Left ventricle myocardium superior (tissue), 1 donor: Measurements from ENCODE around the gene IFI6. TPM values are rescaled to one million over a fixed set of nuclear protein-coding genes. Genes with fewer than 3 reads are reported as not detected.
"Not testable (repeated sequence)": the region's sequence is repeated elsewhere in the genome, so short reads cannot be mapped to it uniquely, and the experiment has no call there.

Experiments used
- ATAC-seq: fragments of 200-7000 bp; cut with Tn5 transposase; one replicate; pipeline ENCODE4 v1.9.1; 2020; ENCODE audit warnings: mild to moderate bottlenecking, moderate library complexity
- DNase-seq: peaks from one replicate; pipeline ENCODE4 v3.0.0-alpha.2; 2020
- intact Hi-C: fragments of 100-400 bp; cut with micrococcal nuclease; formaldehyde crosslinking; loops from one replicate; pipeline ENCODE4 v1.11.0; 2022
- total RNA-seq: library from RNA; stranded (reverse); fragmentation: NEBNext Ultra II Directional; extraction: Animal tissue kit (Norgen Biotek cat#: 25700); gene quantifications from one replicate; pipeline ENCODE4 v1.2.1, GENCODE V29; 2021
- donor health status: DM: no; HTN: yes; CAD: no; lungs with severe emphysema.

Gene IFI6
- total RNA-seq, 1 donor from 2014 or later, result 34.5 TPM

- intact Hi-C loops, result no loop called here
Measured at GRCh38 chr1:27634177-27634984, 37.6 kb downstream of the IFI6 start.

GRCh38 chr1:27633640-27634176, 38.3 kb downstream of the IFI6 start:
- ATAC-seq (no peak), DNase-seq (no peak)
- intact Hi-C loops, result no loop called here

More at GRCh38 chr1:27634177-27634984, 37.6 kb downstream of the IFI6 start:
- ATAC-seq, result peak; percentile 76
- peak; percentile 78 for DNase-seq

GRCh38 chr1:27633298-27633610, 38.7 kb downstream of the IFI6 start:
- DNase-seq (no peak), ATAC-seq (no peak)
- intact Hi-C loops, result no loop called here

- intact Hi-C loops, result no loop called here
- no peak for ATAC-seq
- no peak for DNase-seq
Measured at GRCh38 chr1:27632387-27633297, 39.4 kb downstream of the IFI6 start.

GRCh38 chr1:27630859-27631491, 41.0 kb downstream of the IFI6 start:
- ATAC-seq (peak; percentile 66), DNase-seq (peak; percentile 58)
- intact Hi-C loops, result no loop called here

GRCh38 chr1:27628712-27629111, 43.3 kb downstream of the IFI6 start:
- no peak for DNase-seq
- intact Hi-C loops, result no loop called here
- ATAC-seq, result no peak

- ATAC-seq, intact Hi-C loops, DNase-seq: not testable (repeated sequence)
Measured at GRCh38 chr1:27627733-27628132, 44.3 kb downstream of the IFI6 start.

GRCh38 chr1:27627061-27627460, 44.9 kb downstream of the IFI6 start:
- no peak for ATAC-seq
- intact Hi-C loops, result no loop called here
- DNase-seq, result no peak

GRCh38 chr1:27626031-27626935, 45.7 kb downstream of the IFI6 start:
- no peak for DNase-seq

GRCh38 chr1:27624467-27625178, 47.4 kb downstream of the IFI6 start:
- ATAC-seq (no peak), DNase-seq (no peak)
- intact Hi-C loops, result no loop called here

More at GRCh38 chr1:27626031-27626935, 45.7 kb downstream of the IFI6 start:
- peak; percentile 27 for ATAC-seq
- intact Hi-C loops, result no loop called here

GRCh38 chr1:27623327-27624212, 48.4 kb downstream of the IFI6 start:
- ATAC-seq, result no peak
- intact Hi-C loops, result no loop called here
- no peak for DNase-seq

- DNase-seq, result no peak
Measured at GRCh38 chr1:27622828-27623227, 49.2 kb downstream of the IFI6 start.

GRCh38 chr1:27621051-27621920, 50.7 kb downstream of the IFI6 start:
- ATAC-seq, result peak; percentile 16
- intact Hi-C loops, result no loop called here
- DNase-seq, result no peak

More at GRCh38 chr1:27622828-27623227, 49.2 kb downstream of the IFI6 start:
- no peak for ATAC-seq
- intact Hi-C loops, result no loop called here

GRCh38 chr1:27619782-27620438, 52.1 kb downstream of the IFI6 start:
- DNase-seq, intact Hi-C loops, ATAC-seq: not testable (repeated sequence)

GRCh38 chr1:27618341-27619082, 53.5 kb downstream of the IFI6 start:
- DNase-seq (no peak), ATAC-seq (no peak)
- intact Hi-C loops, result no loop called here
